A549 (cell line): ENCODE results near the gene TNS1. TPM values are rescaled to one million over a fixed set of nuclear protein-coding genes. Genes with fewer than 3 reads are reported as not detected.
A peak's percentile ranks its signal among the peaks of the same experiment; 100 is the strongest.

Experiments used
- ATAC-seq, 2 experiments: fragments of 200-7000 bp in 1 of 2; fragments of >200 bp in 1 of 2; cut with Nextera tagmentation in 1 of 2; cut with Tn5 transposase in 1 of 2; 3 replicates each; pipeline versions ENCODE4 v1.8.0 to v1.9.1; 2018 to 2020; ENCODE audit warnings: mild to moderate bottlenecking in 1 of 2, moderate library complexity in 1 of 2
- CTCF ChIA-PET: fragments of 300-600 bp; sonication (Branson Sonifier 250); formaldehyde crosslinking; extraction: SDS; loops from one replicate; lab custom pipeline; 2021; ENCODE audit warnings: antibody characterized with exemption, inconsistent platforms; lab: Yijun Ruan, JAX
- POLR2A ChIA-PET: fragments of 350-600 bp; formaldehyde crosslinking; extraction: SDS; loops from one replicate; lab custom pipeline; 2021; ENCODE audit warnings: antibody characterized with exemption, inconsistent platforms; lab: Yijun Ruan, JAX
- DNase-seq, 2 experiments: peaks; one replicate each; pipeline versions ENCODE4 v3.0.0 to v3.0.0-alpha.2; 2011 to 2016; ENCODE audit warnings: low read depth in 1 of 2, low spot score in 1 of 2
- FAIRE-seq: peaks from 2 replicates; lab custom pipeline; 2011; peaks lifted over from hg19 to GRCh38; lab: Jason Lieb, UNC
- H3K27ac ChIP-seq, 2 experiments: fragments of >200 bp; sonication (Bioruptor Twin); formaldehyde crosslinking; 3 replicates each; pipeline ENCODE4 v1.5.1; 2016 to 2017
- H3K4me1 ChIP-seq: fragments of >200 bp; sonication (Bioruptor Twin); formaldehyde crosslinking; 3 replicates; pipeline ENCODE4 v1.6.1; 2016
- H3K4me2 ChIP-seq: fragments of >200 bp; sonication (Bioruptor Twin); formaldehyde crosslinking; 3 replicates; pipeline ENCODE4 v1.6.1; 2016
- H3K4me3 ChIP-seq: fragments of >200 bp; sonication (Bioruptor Twin); formaldehyde crosslinking; 3 replicates; pipeline ENCODE4 v1.5.1; 2016
- H3K9me3 ChIP-seq: fragments of >200 bp; sonication (Bioruptor Twin); formaldehyde crosslinking; 3 replicates; pipeline ENCODE4 v1.6.1; 2016
- BCL3 ChIP-seq: fragments of >200 bp; sonication (Bioruptor Twin); formaldehyde crosslinking; IDR thresholded peaks from 3 replicates; pipeline ENCODE4 v1.6.1; 2016
- CBX2 ChIP-seq: fragments of 200-600 bp; sonication (generic); IDR thresholded peaks from 2 replicates; pipeline ENCODE4 v1.6.1; 2016; ENCODE audit warnings: low read depth, mild to moderate bottlenecking, borderline replicate concordance
- CHD2 ChIP-seq: fragments of 150-350 bp; IDR thresholded peaks from 2 replicates; pipeline ENCODE4 v1.6.1; 2014; ENCODE audit warnings: low read length; ENCODE audit not compliant: partially characterized antibody
- CHD4 ChIP-seq: fragments of 200-600 bp; sonication (generic); IDR thresholded peaks from 2 replicates; pipeline ENCODE4 v1.6.1; 2016; ENCODE audit warnings: antibody characterized with exemption, mild to moderate bottlenecking, borderline replicate concordance
- EP300 ChIP-seq, 2 experiments: fragments of >200 bp; sonication (Bioruptor Twin); formaldehyde crosslinking; IDR thresholded peaks; 2 replicates in 1 of 2; 3 replicates in 1 of 2; pipeline ENCODE4 v1.6.1; 2016 to 2017
- FOXS1 ChIP-seq: fragments of 250-450 bp; sonication (Bioruptor Pico); IDR thresholded peaks from 2 replicates; pipeline ENCODE4 v1.5.0; 2020; ENCODE audit warnings: mild to moderate bottlenecking, moderate library complexity
- HDAC2 ChIP-seq: fragments of 200-600 bp; sonication (generic); IDR thresholded peaks from 2 replicates; pipeline ENCODE4 v1.6.1; 2016
- HOXA7 ChIP-seq: fragments of 250-450 bp; sonication (Bioruptor Pico); IDR thresholded peaks from 2 replicates; pipeline ENCODE4 v1.5.0; 2020; ENCODE audit warnings: mild to moderate bottlenecking, moderate library complexity
- HOXB13 ChIP-seq: fragments of 250-450 bp; sonication (Bioruptor Pico); IDR thresholded peaks from 2 replicates; pipeline ENCODE4 v1.5.0; 2020; ENCODE audit warnings: low read depth, mild to moderate bottlenecking, moderate library complexity
- JUN ChIP-seq, 2 experiments: fragments of >200 bp; sonication (Bioruptor Twin); formaldehyde crosslinking; IDR thresholded peaks; 2 replicates in 1 of 2; 3 replicates in 1 of 2; pipeline ENCODE4 v1.6.1; 2016 to 2017
- MAFK ChIP-seq: fragments of 450-650 bp; IDR thresholded peaks from 2 replicates; pipeline ENCODE4 v1.6.1; 2014; ENCODE audit not compliant: partially characterized antibody
- NR3C1 ChIP-seq: fragments of >200 bp; sonication (Bioruptor Twin); formaldehyde crosslinking; IDR thresholded peaks from 3 replicates; pipeline ENCODE4 v1.6.1; 2017
- PHF8 ChIP-seq: fragments of 200-600 bp; sonication (generic); IDR thresholded peaks from 2 replicates; pipeline ENCODE4 v1.6.1; 2016; ENCODE audit warnings: low read depth, mild to moderate bottlenecking, antibody characterized with exemption, moderate library complexity, borderline replicate concordance
- POLR2A ChIP-seq: IDR thresholded peaks from 2 replicates; pipeline ENCODE4 v1.6.1; 2012; ENCODE audit warnings: mild to moderate bottlenecking, low read length
- RCOR1 ChIP-seq: fragments of 150-350 bp; IDR thresholded peaks from 2 replicates; pipeline ENCODE4 v1.6.1; 2014; ENCODE audit warnings: antibody characterized with exemption, low read length, low read depth
- RFX5 ChIP-seq: fragments of 450-650 bp; IDR thresholded peaks from 2 replicates; pipeline ENCODE4 v1.7.1; 2014; ENCODE audit warnings: antibody characterized with exemption, mild to moderate bottlenecking, moderate library complexity
- RNF2 ChIP-seq: fragments of 200-600 bp; sonication (generic); IDR thresholded peaks from 2 replicates; pipeline ENCODE4 v1.6.1; 2016; ENCODE audit warnings: low read depth, mild to moderate bottlenecking, antibody characterized with exemption, moderate library complexity, borderline replicate concordance
- SMC3 ChIP-seq: fragments of >200 bp; sonication (Bioruptor Twin); formaldehyde crosslinking; IDR thresholded peaks from 3 replicates; pipeline ENCODE4 v1.6.1; 2018; ENCODE audit warnings: inconsistent platforms
- SREBF2 ChIP-seq: fragments of 450-650 bp; IDR thresholded peaks from 2 replicates; pipeline ENCODE4 v1.6.1; 2014; ENCODE audit warnings: mild to moderate bottlenecking, moderate library complexity
- TFCP2L1 ChIP-seq: fragments of 250-450 bp; sonication (Bioruptor Pico); IDR thresholded peaks from 2 replicates; pipeline ENCODE4 v1.5.0; 2021; ENCODE audit warnings: mild to moderate bottlenecking
- USF2 ChIP-seq: fragments of 450-650 bp; IDR thresholded peaks from 2 replicates; pipeline ENCODE4 v1.6.1; 2014; ENCODE audit warnings: antibody characterized with exemption
- ZC3H11A ChIP-seq: fragments of 450-650 bp; IDR thresholded peaks from 2 replicates; pipeline ENCODE4 v1.6.1; 2014; ENCODE audit warnings: antibody characterized with exemption, mild to moderate bottlenecking
- ZFP36 ChIP-seq: fragments of 450-650 bp; IDR thresholded peaks from 2 replicates; pipeline ENCODE4 v1.6.1; 2014; ENCODE audit warnings: borderline replicate concordance; ENCODE audit not compliant: partially characterized antibody
- ZSCAN20 ChIP-seq: fragments of 250-450 bp; sonication (Bioruptor Pico); IDR thresholded peaks from 2 replicates; pipeline ENCODE4 v1.8.0; 2022; ENCODE audit warnings: mild to moderate bottlenecking, moderate library complexity
- WGBS: methylation state at CpG from one replicate; pipeline ENCODE4 v1.1.6; 2017; ENCODE audit errors: missing lambda C conversion rate; 5-methylcytosine and 5-hydroxymethylcytosine counted together
- polyA plus RNA-seq, 4 experiments: library from polyadenylated mRNA; depleted of rRNA in 3 of 4; stranded (reverse); fragments of >200 nt; fragmentation: RNase III in 1 of 4; extraction: RNeasy Plus Mini Kit Qiagen cat#74134 plus additional on column Dnase treatment in 1 of 4; gene quantifications; 2 replicates in 3 of 4; 3 replicates in 1 of 4; pipeline ENCODE4 v1.2.3, GENCODE V29; 2011 to 2017
- TF ChIP-seq, protein P1 (sequence below): fragments of 250-450 bp; sonication (Bioruptor Pico); IDR thresholded peaks from 2 replicates; pipeline ENCODE4 v1.5.0; 2020; ENCODE audit warnings: low read depth, mild to moderate bottlenecking, moderate library complexity
- TF ChIP-seq, protein P2 (sequence below): IDR thresholded peaks from 2 replicates; pipeline ENCODE4 v1.6.1; 2012

TNS1 gene
- polyA plus RNA-seq, 2 of the 4 experiments (the other 2 are of a cell fraction) = 4.9 to 10.6 TPM

DNA sequence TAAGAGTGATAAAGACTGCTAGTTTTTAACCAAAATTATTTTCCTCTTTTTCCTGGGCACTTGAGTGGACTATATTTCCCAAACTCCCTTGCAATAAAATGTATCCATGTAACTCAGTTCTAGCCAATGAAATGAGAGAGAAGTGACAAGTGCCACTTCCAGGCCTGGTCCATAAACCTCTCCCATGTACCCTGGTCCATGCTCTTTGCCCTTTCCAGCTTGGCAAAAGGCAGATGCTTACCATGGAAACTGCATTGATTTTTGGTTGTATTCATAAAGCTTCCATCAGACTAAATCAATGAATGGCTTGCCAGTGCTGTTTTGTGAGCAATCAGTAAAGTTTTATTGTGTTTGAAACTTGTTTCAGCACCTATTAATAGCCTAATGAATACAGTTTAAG lies 229.3 kb downstream of the TNS1 start:
- DNase-seq (no peak), ATAC-seq (no peak), FAIRE-seq (no peak)
- H3K4me2 ChIP-seq = no peak overlapping the region
- no peak overlapping the region for H3K27ac ChIP-seq
- TF ChIP-seq HOXB13 (CRISPR knock-in tag) (no peak), PHF8 (no peak)
- TF ChIP-seq, protein P1, sequence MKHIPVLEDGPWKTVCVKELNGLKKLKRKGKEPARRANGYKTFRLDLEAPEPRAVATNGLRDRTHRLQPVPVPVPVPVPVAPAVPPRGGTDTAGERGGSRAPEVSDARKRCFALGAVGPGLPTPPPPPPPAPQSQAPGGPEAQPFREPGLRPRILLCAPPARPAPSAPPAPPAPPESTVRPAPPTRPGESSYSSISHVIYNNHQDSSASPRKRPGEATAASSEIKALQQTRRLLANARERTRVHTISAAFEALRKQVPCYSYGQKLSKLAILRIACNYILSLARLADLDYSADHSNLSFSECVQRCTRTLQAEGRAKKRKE (CRISPR knock-in tag) = no peak
- TF ChIP-seq, all 56 proteins: peak for 0
- H3K4me1 ChIP-seq = no peaks in the 10 kb centered on the region
- no peak overlapping the region for H3K4me3 ChIP-seq
- ChIA-PET POLR2A (no interaction called here), CTCF (interaction anchor here (1.2 to 5.6 kb wide), 4 partner anchors 12 to 295 kb away, joined by 3 to 41 read pairs (median 10); partner anchors contain the start of gene RUFY4)
- peaks cover 4% of the 10 kb centered on the region; the same call in 1 of the 3 replicates for H3K9me3 ChIP-seq

- H3K27ac ChIP-seq = no peak overlapping the region
- CTCF ChIA-PET = interaction anchor here (1.2 kb wide), 1 partner anchor 10 kb away, joined by 3 read pairs; no protein-coding TSS in a partner anchor
- TF ChIP-seq USF2 (no peak), ZC3H11A (no peak), SMC3 (no peak), HDAC2 (no peak), CHD4 (no peak)
- 26% methylated on average over 4 of the region's 4 CpGs for WGBS
- FAIRE-seq (no peak), DNase-seq (no peak), ATAC-seq (no peak)
- POLR2A ChIA-PET = no interaction called here
- no peaks in the 10 kb centered on the region for H3K4me1 ChIP-seq
- H3K9me3 ChIP-seq = peaks cover 31% of the 10 kb centered on the region
- H3K4me3 ChIP-seq = no peak overlapping the region
- no peak overlapping the region for H3K4me2 ChIP-seq
These were observed 236.4 kb downstream of the TNS1 start for GRCh38 chr2:217766356-217766755.

DNA sequence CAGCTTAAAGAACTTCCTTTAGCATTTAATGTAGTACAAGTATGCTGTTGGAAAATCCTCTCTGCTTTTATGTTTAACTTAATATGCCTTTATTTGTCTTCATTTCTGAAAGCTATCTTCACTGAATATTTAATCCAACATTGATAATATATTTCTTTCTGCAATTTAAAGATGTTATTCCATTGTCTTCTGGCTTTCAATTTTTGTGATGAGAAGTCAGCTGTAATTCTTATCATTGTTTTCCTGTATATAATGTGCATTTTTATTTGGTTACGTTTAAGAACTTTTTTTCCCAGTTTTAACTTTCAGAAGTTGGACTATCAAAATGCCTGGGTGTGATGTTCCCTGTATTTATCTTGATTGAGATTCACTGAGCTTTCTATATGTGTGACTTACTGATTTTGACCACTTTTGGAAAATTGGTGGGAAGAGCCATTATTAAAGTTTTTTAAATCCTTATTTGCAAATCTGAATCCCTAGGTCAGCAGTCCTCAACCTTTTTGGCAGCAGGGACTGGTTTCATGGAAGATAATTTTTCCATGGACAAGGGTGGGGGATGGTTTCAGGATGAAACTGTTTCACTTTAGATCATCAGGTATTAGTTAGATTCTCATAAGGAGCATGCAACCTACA lies 241.0 kb downstream of the TNS1 start:
- Histone ChIP-seq H3K4me2 (no peak overlapping the region), H3K9me3 (peaks cover 26% of the 10 kb centered on the region), H3K4me3 (no peak overlapping the region), H3K4me1 (no peaks in the 10 kb centered on the region), H3K27ac (no peak overlapping the region)
- ChIA-PET POLR2A (no interaction called here), CTCF (interaction anchor here (0.9 to 1.1 kb wide), 2 partner anchors 24 to 27 kb away, joined by 3 to 4 read pairs; no protein-coding TSS in a partner anchor)
- FAIRE-seq (no peak), ATAC-seq (no peak), DNase-seq (no peak)
- WGBS = 44% methylated on average over 1 of the region's 1 CpG
- TF ChIP-seq SMC3 (no peak), FOXS1 (CRISPR knock-in tag) (peak; percentile 71; the same call in 1 of the 2 replicates), JUN (IDR thresholded peaks at IDR 0.05) (no peak)

GRCh38 chr2:217759991-217760390 lies 242.8 kb downstream of the TNS1 start:
- Histone ChIP-seq H3K4me2 (no peak overlapping the region), H3K4me3 (no peak overlapping the region), H3K9me3 (peaks cover 26% of the 10 kb centered on the region), H3K4me1 (no peaks in the 10 kb centered on the region), H3K27ac (no peak overlapping the region)
- 12% methylated on average over 2 of the region's 2 CpGs for WGBS
- DNase-seq (no peak), FAIRE-seq (no peak), ATAC-seq (no peak)
- ChIA-PET CTCF (no interaction called here), POLR2A (no interaction called here)
- no peak for TF ChIP-seq ZFP36
- TF ChIP-seq CHD2 = no peak
- TF ChIP-seq ZC3H11A = no peak
- TF ChIP-seq HOXA7 (CRISPR knock-in tag) = no peak
- TF ChIP-seq POLR2A = no peak
- TF ChIP-seq EP300 (IDR thresholded peaks at IDR 0.05) = no peak
- no peak for TF ChIP-seq MAFK
- TF ChIP-seq NR3C1 = no peak
- no peak for TF ChIP-seq RFX5
- no peak for TF ChIP-seq TFCP2L1 (CRISPR knock-in tag)
- TF ChIP-seq, protein P2, sequence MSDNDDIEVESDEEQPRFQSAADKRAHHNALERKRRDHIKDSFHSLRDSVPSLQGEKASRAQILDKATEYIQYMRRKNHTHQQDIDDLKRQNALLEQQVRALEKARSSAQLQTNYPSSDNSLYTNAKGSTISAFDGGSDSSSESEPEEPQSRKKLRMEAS = no peak
- no peak for TF ChIP-seq RNF2
- no peak for TF ChIP-seq BCL3
- no peak for TF ChIP-seq ZSCAN20 (CRISPR knock-in tag)
- no peak for TF ChIP-seq RCOR1
- TF ChIP-seq SREBF2 = no peak
- TF ChIP-seq CBX2 = no peak
